A673 (cell line): ENCODE data around the gene PICALM.

Source experiments
- CTCF ChIP-seq: fragments of 300-800, 200-600 bp; sonication (generic); conservative IDR thresholded peaks from 2 replicates; pipeline ENCODE4 v1.5.1; 2017; ENCODE audit warnings: low read depth, mild to moderate bottlenecking, antibody characterized with exemption, low read length, moderate library complexity, mixed read lengths
- EZH2 ChIP-seq: fragments of 200-600 bp; sonication (generic); IDR thresholded peaks from 2 replicates; pipeline ENCODE4 v1.6.1; 2017; ENCODE audit warnings: borderline replicate concordance, low read depth, mild to moderate bottlenecking, mixed read lengths, antibody characterized with exemption, low read length; ENCODE audit not compliant: poor library complexity, severe bottlenecking

- TF ChIP-seq CTCF = no peak
- TF ChIP-seq EZH2 = no peak
These were observed 32.6 kb upstream of the PICALM start for GRCh38 chr11:86101493-86101892.
